GM18907 (cell line): ENCODE data around the gene PTPN5.
A peak's percentile ranks its signal among the peaks of the same experiment; 100 is the strongest.
"Not testable (repeated sequence)": the region's sequence is repeated elsewhere in the genome, so short reads cannot be mapped to it uniquely, and the experiment has no call there.

ENCODE experiments used
- ATAC-seq: cut with Tn5 transposase; IDR thresholded peaks from one replicate; pipeline ENCODE4 v1.9.1; 2021; ENCODE audit warnings: mild to moderate bottlenecking, moderate library complexity; ENCODE audit not compliant: unreplicated experiment

The PTPN5 gene

DNA sequence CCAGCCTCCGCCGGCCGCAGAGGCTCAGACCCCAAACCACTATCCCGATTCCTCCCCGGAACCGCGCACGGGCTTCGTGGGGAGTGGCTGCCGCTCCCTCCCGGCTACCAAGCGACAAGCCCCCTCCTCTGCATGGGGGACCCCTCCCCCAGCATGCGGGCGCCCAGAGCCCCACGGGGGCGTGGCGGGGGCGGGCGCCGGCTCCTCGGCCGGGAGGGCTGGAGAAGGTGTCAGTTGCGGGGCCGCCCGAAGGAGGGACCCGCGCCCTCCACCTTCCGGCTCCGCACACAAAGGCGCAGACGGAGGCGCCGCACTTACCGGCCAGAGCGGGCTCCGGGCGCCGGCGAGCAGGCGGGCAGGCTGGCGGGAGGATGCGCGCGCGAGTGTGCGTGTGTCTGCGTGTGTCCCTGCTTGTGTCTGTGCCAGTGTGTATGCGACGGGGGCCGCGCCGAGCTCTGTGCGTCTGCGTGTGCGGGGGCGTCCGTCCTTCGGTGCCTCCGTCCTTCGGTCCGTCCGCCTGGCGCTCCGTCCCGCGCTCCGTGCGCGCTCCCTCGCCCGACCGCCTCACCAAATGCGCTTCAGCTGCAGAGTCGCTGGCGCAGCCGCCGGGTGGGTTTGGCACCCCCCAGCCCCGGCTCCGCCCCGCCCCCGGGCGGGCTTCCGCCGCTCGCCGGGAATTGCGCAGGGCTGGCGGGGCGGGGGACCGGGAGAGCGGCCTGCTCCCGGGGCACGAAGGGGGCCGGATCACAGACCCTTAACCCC is at the start of gene PTPN5:
TSS of gene PTPN5 (minus strand) at position 592 of the 762 bp plus-strand sequence. CDS start 19,840 bp downstream, outside the sequence.
- no peak for ATAC-seq

- no peak for ATAC-seq
These were observed 44.8 kb upstream of the PTPN5 start for GRCh38 chr11:18836417-18836816.

GRCh38 chr11:18834754-18835466 is 43.3 kb upstream of the PTPN5 start:
- no peak for ATAC-seq

GRCh38 chr11:18820160-18820559 is 28.6 kb upstream of the PTPN5 start:
- not testable (repeated sequence) for ATAC-seq

GRCh38 chr11:18804199-18804999 is 12.8 kb upstream of the PTPN5 start:
- ATAC-seq = no peak

DNA sequence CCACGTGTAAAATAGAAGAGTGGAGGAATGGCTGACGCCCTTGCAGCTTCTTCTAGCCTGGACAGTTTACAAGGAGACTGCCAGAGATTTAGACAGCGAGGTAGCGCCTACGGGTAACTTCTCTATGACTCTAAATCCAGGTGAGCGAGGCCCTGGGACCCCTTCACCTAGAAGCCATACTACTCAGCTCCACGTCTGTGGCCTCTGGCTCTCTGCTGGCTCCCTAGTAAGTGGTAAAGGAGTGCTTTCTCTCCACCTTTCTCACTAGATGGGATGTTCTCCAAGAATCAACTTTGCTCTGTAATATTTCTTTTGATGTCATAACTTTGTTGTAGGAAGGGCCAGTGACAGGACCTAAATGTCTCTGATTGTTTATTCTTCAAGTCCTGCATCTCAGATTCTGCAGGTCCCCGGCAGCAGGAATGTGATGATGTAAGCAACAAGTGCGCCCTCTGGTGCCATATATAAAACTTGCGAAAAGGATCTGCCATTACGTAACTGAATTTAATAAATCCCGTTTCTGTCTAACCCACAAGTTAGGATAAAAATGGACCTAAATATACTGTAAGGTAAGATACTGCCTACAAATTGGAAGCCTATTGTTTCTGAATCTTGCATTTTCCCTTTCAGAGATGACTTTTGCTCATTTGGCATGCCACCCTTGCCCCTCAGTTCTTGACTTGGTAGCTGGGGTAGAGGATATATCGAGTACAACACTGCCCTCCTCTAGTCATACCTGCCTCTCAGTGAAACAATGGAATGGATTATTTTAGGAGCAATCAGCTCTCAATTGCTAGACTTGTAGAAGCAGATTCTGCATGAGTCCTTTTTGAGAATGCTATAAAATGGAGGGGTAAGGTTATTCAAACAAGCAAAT is 11.0 kb upstream of the PTPN5 start:
- ATAC-seq = no peak

DNA sequence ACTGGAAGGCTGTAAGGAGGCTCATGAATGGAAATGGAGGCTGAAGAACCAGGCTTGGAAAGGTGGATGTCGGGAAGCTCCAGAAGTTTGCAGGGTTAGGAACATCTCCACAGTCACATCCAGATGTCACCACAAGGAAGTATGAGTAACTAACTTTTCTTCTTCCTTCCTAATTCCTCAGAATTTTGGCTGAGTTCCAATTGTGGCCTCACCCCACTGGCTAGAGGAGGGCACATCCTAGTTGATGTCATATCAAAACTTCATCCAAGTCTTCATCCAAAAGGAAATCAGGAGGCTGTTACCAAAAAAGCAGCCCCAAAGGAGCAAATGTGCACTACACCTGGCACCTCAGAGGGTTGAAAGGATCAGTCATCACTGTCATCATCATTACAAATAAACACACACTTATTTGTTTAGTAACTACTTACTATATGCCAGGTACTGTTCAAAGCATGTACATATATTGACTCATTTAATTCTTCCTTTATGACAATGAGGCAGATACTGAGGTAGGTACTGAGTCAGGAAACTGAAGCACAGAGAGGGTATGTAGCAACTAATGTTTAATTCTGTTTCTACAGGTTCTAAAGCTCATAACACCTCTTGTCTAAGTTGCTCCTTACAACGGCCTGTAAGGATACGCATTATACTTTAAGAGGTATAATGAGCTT is 7.3 kb upstream of the PTPN5 start:
- no peak for ATAC-seq

DNA sequence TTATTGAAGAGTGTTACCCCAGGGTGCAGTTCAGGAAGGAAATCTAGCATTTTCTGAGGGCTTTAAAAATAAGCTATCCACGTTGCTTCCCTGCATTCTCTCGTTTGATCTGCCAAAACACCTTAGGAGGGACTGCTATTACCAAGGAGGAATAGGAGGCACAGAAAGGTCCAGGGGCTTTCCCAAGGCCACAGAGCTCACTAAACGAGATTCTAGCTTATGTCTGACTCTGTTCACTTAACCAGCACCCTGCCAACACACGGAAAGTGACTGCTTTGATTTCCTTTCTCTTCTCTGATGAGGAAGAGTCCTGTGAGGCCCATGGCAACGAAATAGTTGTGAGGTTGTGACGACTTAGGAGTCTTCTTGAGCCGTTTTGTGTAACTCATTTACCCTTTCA is 3.4 kb upstream of the PTPN5 start:
- no peak for ATAC-seq

DNA sequence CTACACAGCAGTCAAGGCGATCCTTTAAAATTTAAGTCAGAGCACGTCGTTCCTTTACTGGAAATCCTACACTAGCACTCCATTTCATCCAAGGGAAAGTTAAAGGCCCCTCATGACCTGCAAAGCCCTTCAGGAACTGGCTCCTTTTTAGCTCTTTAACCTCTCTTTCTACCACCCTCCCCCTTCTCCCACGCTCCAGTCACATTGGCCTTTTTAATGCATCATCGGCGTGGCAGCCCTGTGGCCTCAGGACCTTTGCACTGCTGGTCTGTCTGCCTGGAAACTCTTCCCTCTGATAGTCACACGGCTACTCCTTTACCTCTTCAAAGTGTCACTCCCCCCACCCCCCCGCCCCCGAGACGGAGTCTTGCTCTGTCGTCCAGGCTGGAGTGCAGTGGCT is 1.2 kb upstream of the PTPN5 start:
- no peak for ATAC-seq

DNA sequence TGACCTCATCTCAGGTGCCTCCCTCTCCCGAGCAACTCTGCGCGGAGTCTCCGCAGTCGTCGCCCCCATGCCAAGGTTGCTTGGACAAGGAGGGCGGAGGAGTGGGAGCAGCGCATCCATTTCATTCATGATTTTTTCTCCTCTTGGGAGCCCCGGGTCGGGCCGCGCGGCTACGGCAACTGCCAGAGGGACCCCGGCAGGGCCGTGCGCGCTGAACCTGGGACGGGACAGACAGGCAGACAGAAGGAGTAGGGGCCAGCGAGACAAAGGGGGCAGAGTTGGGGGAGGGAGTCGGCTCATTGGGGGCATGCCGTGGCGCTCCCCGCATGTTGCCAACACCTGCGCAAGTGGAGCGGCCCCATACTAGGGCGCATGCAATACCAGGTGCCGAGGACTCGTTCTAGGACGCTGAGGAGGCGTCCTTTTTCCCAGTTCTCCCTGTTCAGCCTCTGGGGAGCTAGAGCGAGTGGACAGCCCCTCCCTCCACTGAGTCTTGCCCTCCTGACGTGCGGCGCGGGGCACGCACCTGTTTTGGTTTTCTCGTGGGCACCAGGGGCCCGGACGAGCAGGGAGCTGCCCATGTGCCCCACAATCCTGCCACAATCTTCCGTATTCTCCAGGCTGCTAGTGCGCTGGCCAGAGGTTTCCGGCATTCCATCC is 501 bp upstream of the PTPN5 start:
- ATAC-seq = no peak

GRCh38 chr11:18790883-18791206 is 753 bp downstream of the PTPN5 start:
- no peak for ATAC-seq

DNA sequence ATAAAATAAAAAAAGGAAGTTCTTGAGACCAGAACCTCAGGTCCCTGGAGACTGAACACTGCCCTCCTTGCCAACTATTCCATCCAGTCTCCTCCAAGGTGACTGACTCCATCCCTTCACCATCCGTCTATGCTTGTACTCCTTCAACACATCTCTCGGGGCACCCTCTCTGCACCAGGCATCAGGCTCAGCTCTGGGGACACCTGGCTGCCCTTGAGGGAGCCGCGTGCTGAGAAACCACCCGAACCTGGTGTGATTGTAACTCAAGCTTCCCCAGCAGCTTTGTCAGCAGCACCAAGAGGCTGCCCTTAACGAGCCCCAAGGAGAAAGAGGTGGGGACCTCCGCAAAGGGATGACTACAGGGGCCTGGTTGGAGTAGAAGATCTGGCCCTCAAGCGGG is 1.7 kb downstream of the PTPN5 start:
- no peak for ATAC-seq

GRCh38 chr11:18785411-18785810 is 6.2 kb downstream of the PTPN5 start:
- ATAC-seq = no peak

- ATAC-seq = no peak
These were observed 10.7 kb downstream of the PTPN5 start for GRCh38 chr11:18780896-18781295.

- no peak for ATAC-seq
These were observed 11.3 kb downstream of the PTPN5 start for GRCh38 chr11:18780329-18780728.

DNA sequence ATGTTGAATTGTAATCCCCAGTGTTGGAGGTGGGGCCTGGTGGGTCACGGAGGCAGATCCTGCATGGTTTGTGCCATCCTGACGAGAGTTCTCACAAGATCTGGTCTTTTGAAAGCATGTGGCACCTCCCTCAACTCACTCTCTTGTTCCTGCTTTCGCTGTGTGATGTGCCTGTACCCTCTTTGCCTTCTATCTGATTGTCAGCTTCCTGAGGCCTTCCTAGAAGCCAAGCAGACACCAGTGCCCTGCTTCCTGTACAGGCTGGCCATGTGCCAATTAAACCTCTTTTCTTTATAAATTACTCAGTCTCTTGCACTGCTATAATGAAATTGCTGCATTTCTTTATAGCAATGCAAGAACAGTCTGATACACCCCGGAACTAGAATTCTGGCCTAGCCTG is 13.1 kb downstream of the PTPN5 start:
- ATAC-seq = no peak

- no peak for ATAC-seq
These were observed 15.3 kb downstream of the PTPN5 start for GRCh38 chr11:18776324-18776723.

DNA sequence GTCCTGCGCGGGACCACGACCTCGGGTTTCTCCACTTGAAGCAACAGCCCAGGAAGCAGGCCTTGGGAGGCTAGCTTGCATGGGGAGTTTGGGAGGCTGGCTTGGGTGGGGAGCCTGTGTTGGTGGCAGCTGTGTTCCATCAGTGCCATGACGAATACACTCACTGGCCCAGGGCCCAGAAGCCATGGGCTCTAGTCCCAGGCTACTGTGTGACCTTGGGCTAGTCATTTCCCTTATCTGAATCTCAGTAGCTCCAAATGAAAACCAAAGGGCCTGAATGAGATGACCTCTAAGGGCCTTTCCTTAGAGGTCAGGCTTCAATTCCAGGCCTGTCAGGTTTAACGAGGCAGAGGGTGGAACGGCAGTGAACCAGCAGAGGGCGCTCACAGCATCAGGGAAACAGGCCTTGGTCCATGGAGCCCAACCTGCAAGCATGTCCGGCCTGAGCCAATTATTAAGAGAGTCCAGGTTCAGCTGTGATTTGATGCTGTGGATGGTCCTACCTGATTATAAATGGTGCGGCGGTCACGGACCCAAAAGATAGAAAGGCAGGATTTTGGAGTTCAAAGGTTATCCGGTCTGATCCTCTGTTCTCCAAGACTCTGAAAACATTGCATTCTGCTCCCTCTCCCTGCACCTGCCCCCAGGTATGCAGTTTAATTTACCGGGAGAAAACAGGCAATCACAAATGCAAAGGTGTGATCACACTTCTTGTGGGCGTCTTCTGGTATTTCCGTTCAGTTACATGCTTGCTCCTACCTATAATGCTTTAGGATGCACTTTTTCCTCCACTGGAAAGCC is 15.9 kb downstream of the PTPN5 start:
- peak; percentile 79 for ATAC-seq

- no peak for ATAC-seq
These were observed 16.8 kb downstream of the PTPN5 start for GRCh38 chr11:18774801-18775200.
